K562 (cell line): ENCODE results near the gene ACO2. TPM values are rescaled to one million over a fixed set of nuclear protein-coding genes. Genes with fewer than 3 reads are reported as not detected.
A peak's percentile ranks its signal among the peaks of the same experiment; 100 is the strongest.

Source experiments
- CBX3 ChIP-seq, 2 experiments: IDR thresholded peaks; 1 replicate in 1 of 2; 2 replicates in 1 of 2; pipeline ENCODE4 v1.6.1; 2012; ENCODE audit warnings: inconsistent platforms in 2 of 2, low read length in 2 of 2, borderline replicate concordance in 1 of 2, control low read depth in 1 of 2
- HNRNPLL ChIP-seq: fragments of 200-400 bp; formaldehyde crosslinking; IDR thresholded peaks from 2 replicates; pipeline ENCODE4 v1.6.1; 2017; ENCODE audit warnings: low read length, low read depth, mild to moderate bottlenecking; ENCODE audit not compliant: poor library complexity, severe bottlenecking
- MTA2 ChIP-seq: fragments of 450-650 bp; IDR thresholded peaks from 2 replicates; pipeline ENCODE4 v1.6.1; 2016; ENCODE audit warnings: low read depth
- OTX1 ChIP-seq: fragments of 450-650 bp; formaldehyde crosslinking; IDR thresholded peaks from 2 replicates; pipeline ENCODE4 v1.4.0; 2022; ENCODE audit warnings: mild to moderate bottlenecking
- RBM17 ChIP-seq: fragments of 200-400 bp; formaldehyde crosslinking; IDR thresholded peaks from 2 replicates; pipeline ENCODE4 v1.6.1; 2017; ENCODE audit warnings: low read depth, mild to moderate bottlenecking, low read length, borderline replicate concordance
- SIX5 ChIP-seq, 2 experiments: IDR thresholded peaks; 2 replicates each; pipeline ENCODE4 v1.6.1; 2011; ENCODE audit warnings: low read length in 2 of 2, borderline replicate concordance in 1 of 2, low read depth in 1 of 2, mild to moderate bottlenecking in 1 of 2, moderate library complexity in 1 of 2; ENCODE audit not compliant: insufficient read depth in 1 of 2
- polyA plus RNA-seq, 8 experiments: library from polyadenylated mRNA; depleted of rRNA in 4 of 8; stranded (reverse) in 5 of 8; unstranded in 3 of 8; fragments of >200 nt; fragmentation: Nextera tagmentation in 2 of 8; fragmentation: Illumina TruSeq in 1 of 8; extraction: Ambion mirVana in 2 of 8; extraction: Trizol in 1 of 8; gene quantifications; 2 replicates each; pipeline versions ENCODE4 v1.2.1 to v1.2.3, GENCODE V29; 2011 to 2014; ENCODE audit warnings: inconsistent platforms in 1 of 8, missing spikeins in 1 of 8
- total RNA-seq, 7 experiments: library from RNA; depleted of rRNA in 6 of 7; stranded (reverse); fragments of >200 nt in 6 of 7; fragmentation: Illumina TruSeq in 2 of 7; extraction: Trizol in 2 of 7; gene quantifications; 2 replicates each; pipeline versions ENCODE4 v1.2.1 to v1.2.3, GENCODE V29; 2011 to 2021; ENCODE audit warnings: low replicate concordance in 1 of 7
- TF ChIP-seq, protein P1 (sequence below), 3 experiments: fragments of 200-800 bp in 1 of 3; fragments of 250-450 bp in 1 of 3; fragments of 450-650 bp in 1 of 3; sonication (Bioruptor Pico) in 1 of 3; sonication (Bioruptor generic) in 1 of 3; formaldehyde crosslinking in 1 of 3; IDR thresholded peaks; 2 replicates each; pipeline versions ENCODE4 v1.6.1 to v1.8.0; 2016 to 2022; ENCODE audit warnings: mild to moderate bottlenecking in 2 of 3, missing genetic modification characterization in 2 of 3, missing compliant biosample characterization in 1 of 3, moderate library complexity in 1 of 3
- TF ChIP-seq, protein P2 (sequence below): IDR thresholded peaks from 3 replicates; pipeline ENCODE4 v1.6.1; 2011; ENCODE audit warnings: borderline replicate concordance, mild to moderate bottlenecking; ENCODE audit not compliant: insufficient read length, insufficient read depth
- TF ChIP-seq, protein P3 (sequence below): fragments of 250-450 bp; sonication (Bioruptor Pico); IDR thresholded peaks from 2 replicates; pipeline ENCODE4 v1.5.0; 2021; ENCODE audit warnings: mild to moderate bottlenecking, borderline replicate concordance
- TF ChIP-seq, protein P4 (sequence below): sonication (generic); formaldehyde crosslinking; IDR thresholded peaks from 2 replicates; pipeline ENCODE4 v1.8.0; 2022; ENCODE audit warnings: mild to moderate bottlenecking, missing genetic modification reagents
- TF ChIP-seq, protein P5 (sequence below): fragments of 450-650 bp; IDR thresholded peaks from 2 replicates; pipeline ENCODE4 v1.6.1; 2017; ENCODE audit warnings: antibody characterized with exemption, mild to moderate bottlenecking

ACO2 gene
- total and polyA plus RNA-seq, 9 of the 15 experiments (the other 6 are each of a cell fraction or from before 2014, with no cell fraction given): 16.2 to 119 (median 43.2) TPM

DNA sequence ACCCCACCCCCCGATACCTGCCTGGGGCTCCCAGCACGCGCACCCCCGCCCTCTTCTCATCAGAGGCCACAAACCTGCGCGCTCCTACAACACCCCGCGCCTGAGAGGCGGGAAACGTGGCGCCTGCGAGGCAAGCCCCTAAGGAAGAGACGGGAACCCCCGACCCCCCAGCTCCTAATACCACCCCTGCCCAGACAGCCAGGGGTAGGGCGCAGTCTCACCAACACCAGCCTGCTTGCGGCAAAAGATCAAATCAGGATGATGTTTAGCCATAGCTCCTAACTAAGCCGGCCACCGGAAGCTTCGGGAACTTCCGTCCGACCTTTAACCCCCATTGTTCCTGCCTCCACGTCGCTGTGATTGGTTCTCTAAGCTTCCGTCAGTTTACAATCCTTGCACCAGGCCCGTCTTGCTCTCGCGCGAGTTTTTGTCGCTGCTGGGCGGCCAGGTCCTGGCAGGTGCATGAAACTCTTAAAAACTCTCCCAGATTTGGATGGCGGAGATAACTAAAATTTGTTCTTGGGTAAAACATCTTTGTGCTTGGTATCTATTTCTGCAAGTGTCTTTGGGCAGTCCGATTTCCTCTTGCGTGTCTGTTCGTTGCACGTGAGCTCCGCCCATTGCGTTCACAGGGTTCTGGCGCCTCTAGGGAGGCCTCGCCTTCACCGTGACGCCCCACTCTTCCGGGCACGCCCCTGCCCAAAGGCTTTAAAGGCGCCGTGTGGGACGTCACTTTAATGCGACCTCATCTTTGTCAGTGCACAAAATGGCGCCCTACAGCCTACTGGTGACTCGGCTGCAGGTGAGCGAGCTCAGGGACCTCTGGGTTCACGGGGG, at the start of gene ACO2, which contains the start of gene PHF5A (continued):
- TF ChIP-seq, protein P1, sequence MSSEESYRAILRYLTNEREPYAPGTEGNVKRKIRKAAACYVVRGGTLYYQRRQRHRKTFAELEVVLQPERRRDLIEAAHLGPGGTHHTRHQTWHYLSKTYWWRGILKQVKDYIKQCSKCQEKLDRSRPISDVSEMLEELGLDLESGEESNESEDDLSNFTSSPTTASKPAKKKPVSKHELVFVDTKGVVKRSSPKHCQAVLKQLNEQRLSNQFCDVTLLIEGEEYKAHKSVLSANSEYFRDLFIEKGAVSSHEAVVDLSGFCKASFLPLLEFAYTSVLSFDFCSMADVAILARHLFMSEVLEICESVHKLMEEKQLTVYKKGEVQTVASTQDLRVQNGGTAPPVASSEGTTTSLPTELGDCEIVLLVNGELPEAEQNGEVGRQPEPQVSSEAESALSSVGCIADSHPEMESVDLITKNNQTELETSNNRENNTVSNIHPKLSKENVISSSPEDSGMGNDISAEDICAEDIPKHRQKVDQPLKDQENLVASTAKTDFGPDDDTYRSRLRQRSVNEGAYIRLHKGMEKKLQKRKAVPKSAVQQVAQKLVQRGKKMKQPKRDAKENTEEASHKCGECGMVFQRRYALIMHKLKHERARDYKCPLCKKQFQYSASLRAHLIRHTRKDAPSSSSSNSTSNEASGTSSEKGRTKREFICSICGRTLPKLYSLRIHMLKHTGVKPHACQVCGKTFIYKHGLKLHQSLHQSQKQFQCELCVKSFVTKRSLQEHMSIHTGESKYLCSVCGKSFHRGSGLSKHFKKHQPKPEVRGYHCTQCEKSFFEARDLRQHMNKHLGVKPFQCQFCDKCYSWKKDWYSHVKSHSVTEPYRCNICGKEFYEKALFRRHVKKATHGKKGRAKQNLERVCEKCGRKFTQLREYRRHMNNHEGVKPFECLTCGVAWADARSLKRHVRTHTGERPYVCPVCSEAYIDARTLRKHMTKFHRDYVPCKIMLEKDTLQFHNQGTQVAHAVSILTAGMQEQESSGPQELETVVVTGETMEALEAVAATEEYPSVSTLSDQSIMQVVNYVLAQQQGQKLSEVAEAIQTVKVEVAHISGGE (CRISPR knock-in tag; IDR thresholded peaks at IDR 0.05): no peak
- TF ChIP-seq MTA2 (peak; percentile 60; the same call in 1 of the 2 replicates), CBX3 (IDR thresholded peaks at IDR 0.05; ENCODE audit: borderline replicate concordance in 1 of 2, low read length in 2 of 2) (peak in 1 of 2 experiments; percentile 11; a peak in 1 of 3 replicates), RBM17 (no peak), OTX1 (CRISPR knock-in tag) (no peak), HNRNPLL (peak; percentile 62), SIX5 (IDR thresholded peaks at IDR 0.05; ENCODE audit: borderline replicate concordance in 1 of 2, insufficient read depth in 1 of 2, low read depth in 1 of 2, low read length in 2 of 2) (0 out of 4 replicates have a peak, but pooled peaks of 1 of the 2 experiments have one; percentile 32)
- TF ChIP-seq, protein P2, sequence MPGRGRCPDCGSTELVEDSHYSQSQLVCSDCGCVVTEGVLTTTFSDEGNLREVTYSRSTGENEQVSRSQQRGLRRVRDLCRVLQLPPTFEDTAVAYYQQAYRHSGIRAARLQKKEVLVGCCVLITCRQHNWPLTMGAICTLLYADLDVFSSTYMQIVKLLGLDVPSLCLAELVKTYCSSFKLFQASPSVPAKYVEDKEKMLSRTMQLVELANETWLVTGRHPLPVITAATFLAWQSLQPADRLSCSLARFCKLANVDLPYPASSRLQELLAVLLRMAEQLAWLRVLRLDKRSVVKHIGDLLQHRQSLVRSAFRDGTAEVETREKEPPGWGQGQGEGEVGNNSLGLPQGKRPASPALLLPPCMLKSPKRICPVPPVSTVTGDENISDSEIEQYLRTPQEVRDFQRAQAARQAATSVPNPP: no peak
- TF ChIP-seq, protein P3, sequence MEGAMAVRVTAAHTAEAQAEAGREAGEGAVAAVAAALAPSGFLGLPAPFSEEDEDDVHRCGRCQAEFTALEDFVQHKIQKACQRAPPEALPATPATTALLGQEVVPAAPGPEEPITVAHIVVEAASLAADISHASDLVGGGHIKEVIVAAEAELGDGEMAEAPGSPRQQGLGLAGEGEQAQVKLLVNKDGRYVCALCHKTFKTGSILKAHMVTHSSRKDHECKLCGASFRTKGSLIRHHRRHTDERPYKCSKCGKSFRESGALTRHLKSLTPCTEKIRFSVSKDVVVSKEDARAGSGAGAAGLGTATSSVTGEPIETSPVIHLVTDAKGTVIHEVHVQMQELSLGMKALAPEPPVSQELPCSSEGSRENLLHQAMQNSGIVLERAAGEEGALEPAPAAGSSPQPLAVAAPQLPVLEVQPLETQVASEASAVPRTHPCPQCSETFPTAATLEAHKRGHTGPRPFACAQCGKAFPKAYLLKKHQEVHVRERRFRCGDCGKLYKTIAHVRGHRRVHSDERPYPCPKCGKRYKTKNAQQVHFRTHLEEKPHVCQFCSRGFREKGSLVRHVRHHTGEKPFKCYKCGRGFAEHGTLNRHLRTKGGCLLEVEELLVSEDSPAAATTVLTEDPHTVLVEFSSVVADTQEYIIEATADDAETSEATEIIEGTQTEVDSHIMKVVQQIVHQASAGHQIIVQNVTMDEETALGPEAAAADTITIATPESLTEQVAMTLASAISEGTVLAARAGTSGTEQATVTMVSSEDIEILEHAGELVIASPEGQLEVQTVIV (CRISPR knock-in tag): no peak
- TF ChIP-seq, protein P4, sequence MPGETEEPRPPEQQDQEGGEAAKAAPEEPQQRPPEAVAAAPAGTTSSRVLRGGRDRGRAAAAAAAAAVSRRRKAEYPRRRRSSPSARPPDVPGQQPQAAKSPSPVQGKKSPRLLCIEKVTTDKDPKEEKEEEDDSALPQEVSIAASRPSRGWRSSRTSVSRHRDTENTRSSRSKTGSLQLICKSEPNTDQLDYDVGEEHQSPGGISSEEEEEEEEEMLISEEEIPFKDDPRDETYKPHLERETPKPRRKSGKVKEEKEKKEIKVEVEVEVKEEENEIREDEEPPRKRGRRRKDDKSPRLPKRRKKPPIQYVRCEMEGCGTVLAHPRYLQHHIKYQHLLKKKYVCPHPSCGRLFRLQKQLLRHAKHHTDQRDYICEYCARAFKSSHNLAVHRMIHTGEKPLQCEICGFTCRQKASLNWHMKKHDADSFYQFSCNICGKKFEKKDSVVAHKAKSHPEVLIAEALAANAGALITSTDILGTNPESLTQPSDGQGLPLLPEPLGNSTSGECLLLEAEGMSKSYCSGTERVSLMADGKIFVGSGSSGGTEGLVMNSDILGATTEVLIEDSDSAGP: no peak
- TF ChIP-seq, protein P5, sequence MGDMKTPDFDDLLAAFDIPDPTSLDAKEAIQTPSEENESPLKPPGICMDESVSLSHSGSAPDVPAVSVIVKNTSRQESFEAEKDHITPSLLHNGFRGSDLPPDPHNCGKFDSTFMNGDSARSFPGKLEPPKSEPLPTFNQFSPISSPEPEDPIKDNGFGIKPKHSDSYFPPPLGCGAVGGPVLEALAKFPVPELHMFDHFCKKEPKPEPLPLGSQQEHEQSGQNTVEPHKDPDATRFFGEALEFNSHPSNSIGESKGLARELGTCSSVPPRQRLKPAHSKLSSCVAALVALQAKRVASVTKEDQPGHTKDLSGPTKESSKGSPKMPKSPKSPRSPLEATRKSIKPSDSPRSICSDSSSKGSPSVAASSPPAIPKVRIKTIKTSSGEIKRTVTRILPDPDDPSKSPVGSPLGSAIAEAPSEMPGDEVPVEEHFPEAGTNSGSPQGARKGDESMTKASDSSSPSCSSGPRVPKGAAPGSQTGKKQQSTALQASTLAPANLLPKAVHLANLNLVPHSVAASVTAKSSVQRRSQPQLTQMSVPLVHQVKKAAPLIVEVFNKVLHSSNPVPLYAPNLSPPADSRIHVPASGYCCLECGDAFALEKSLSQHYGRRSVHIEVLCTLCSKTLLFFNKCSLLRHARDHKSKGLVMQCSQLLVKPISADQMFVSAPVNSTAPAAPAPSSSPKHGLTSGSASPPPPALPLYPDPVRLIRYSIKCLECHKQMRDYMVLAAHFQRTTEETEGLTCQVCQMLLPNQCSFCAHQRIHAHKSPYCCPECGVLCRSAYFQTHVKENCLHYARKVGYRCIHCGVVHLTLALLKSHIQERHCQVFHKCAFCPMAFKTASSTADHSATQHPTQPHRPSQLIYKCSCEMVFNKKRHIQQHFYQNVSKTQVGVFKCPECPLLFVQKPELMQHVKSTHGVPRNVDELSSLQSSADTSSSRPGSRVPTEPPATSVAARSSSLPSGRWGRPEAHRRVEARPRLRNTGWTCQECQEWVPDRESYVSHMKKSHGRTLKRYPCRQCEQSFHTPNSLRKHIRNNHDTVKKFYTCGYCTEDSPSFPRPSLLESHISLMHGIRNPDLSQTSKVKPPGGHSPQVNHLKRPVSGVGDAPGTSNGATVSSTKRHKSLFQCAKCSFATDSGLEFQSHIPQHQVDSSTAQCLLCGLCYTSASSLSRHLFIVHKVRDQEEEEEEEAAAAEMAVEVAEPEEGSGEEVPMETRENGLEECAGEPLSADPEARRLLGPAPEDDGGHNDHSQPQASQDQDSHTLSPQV: no peak
